Activated naive CD4-positive, alpha-beta T cell treated with anti-CD3 and anti-CD28 coated beads for 36 hours (primary cell): ENCODE measurements around the gene ARMC10. TPM values are rescaled to one million over a fixed set of nuclear protein-coding genes. Genes with fewer than 3 reads are reported as not detected.

Experiments used
- CTCF ChIA-PET: fragments of 350-600 bp; sonication (Branson Sonifier 250); formaldehyde crosslinking; loops from one replicate; lab custom pipeline; 2021; ENCODE audit warnings: antibody characterized with exemption; lab: Charles Lee
- DNase-seq: peaks from one replicate; pipeline ENCODE4 v3.0.0-alpha.2; 2020
- H3K27ac Mint-ChIP-seq: one replicate; pipeline ENCODE4 v1.8.0; 2021; ENCODE audit warnings: mild to moderate bottlenecking, mixed read lengths
- H3K27me3 Mint-ChIP-seq: one replicate; pipeline ENCODE4 v1.8.0; 2021; ENCODE audit warnings: low read depth, mixed read lengths
- H3K36me3 Mint-ChIP-seq: one replicate; pipeline ENCODE4 v1.8.0; 2021; ENCODE audit warnings: low read depth, mixed read lengths
- H3K4me1 Mint-ChIP-seq: one replicate; pipeline ENCODE4 v1.8.0; 2021; ENCODE audit warnings: low read depth, mixed read lengths
- H3K4me3 Mint-ChIP-seq: one replicate; pipeline ENCODE4 v1.8.0; 2021; ENCODE audit warnings: mild to moderate bottlenecking, moderate library complexity, mixed read lengths
- H3K9me3 Mint-ChIP-seq: one replicate; pipeline ENCODE4 v1.8.0; 2021; ENCODE audit warnings: mixed read lengths
- intact Hi-C: fragments of 100-400 bp; cut with micrococcal nuclease; formaldehyde crosslinking; loops from one replicate; pipeline ENCODE4 v1.15.1; 2023
- total RNA-seq, 2 experiments: library from RNA; stranded (reverse); gene quantifications; one replicate each; pipeline ENCODE4 v1.2.3, GENCODE V29; 2021

The ARMC10 gene
- total RNA-seq, 2 experiments from 2014 or later: 46.6 to 50.5 TPM

- H3K27ac Mint-ChIP-seq: no peak overlapping the region
- no peak overlapping the region for H3K4me3 Mint-ChIP-seq
- no peaks in the 10 kb centered on the region for H3K4me1 Mint-ChIP-seq
- peaks cover 50% of the 10 kb centered on the region for H3K36me3 Mint-ChIP-seq
- H3K9me3 Mint-ChIP-seq: peaks cover 12% of the 10 kb centered on the region
- no peak for DNase-seq
- CTCF ChIA-PET: no interaction called here
- intact Hi-C loops: no loop called here
- H3K27me3 Mint-ChIP-seq: no peaks in the 10 kb centered on the region
These were observed 39.7 kb downstream of the ARMC10 start for GRCh38 chr7:103114576-103115008.

- Mint-ChIP-seq H3K36me3 (peaks cover 43% of the 10 kb centered on the region), H3K4me1 (no peaks in the 10 kb centered on the region), H3K27me3 (no peaks in the 10 kb centered on the region), H3K4me3 (no peak overlapping the region), H3K27ac (no peak overlapping the region), H3K9me3 (peaks cover 1% of the 10 kb centered on the region)
- CTCF ChIA-PET: no interaction called here
- intact Hi-C loops: no loop called here
- DNase-seq: no peak
These were observed 40.8 kb downstream of the ARMC10 start for GRCh38 chr7:103115771-103116170.

- DNase-seq: no peak
- CTCF ChIA-PET: no interaction called here
- no peak overlapping the region for H3K27ac Mint-ChIP-seq
These were observed 41.6 kb downstream of the ARMC10 start for GRCh38 chr7:103116511-103116910.

GRCh38 chr7:103116991-103117390, 42.1 kb downstream of the ARMC10 start:
- CTCF ChIA-PET: no interaction called here

More at GRCh38 chr7:103116511-103116910, 41.6 kb downstream of the ARMC10 start:
- H3K9me3 Mint-ChIP-seq: no peaks in the 10 kb centered on the region
- no peaks in the 10 kb centered on the region for H3K27me3 Mint-ChIP-seq
- H3K4me3 Mint-ChIP-seq: no peak overlapping the region
- peaks cover 36% of the 10 kb centered on the region for H3K36me3 Mint-ChIP-seq
- intact Hi-C loops: no loop called here
- H3K4me1 Mint-ChIP-seq: no peaks in the 10 kb centered on the region

GRCh38 chr7:103117465-103117864, 42.5 kb downstream of the ARMC10 start:
- DNase-seq: no peak
- Mint-ChIP-seq H3K27me3 (no peaks in the 10 kb centered on the region), H3K27ac (no peak overlapping the region), H3K9me3 (no peaks in the 10 kb centered on the region), H3K4me3 (no peak overlapping the region), H3K36me3 (peaks cover 34% of the 10 kb centered on the region), H3K4me1 (no peaks in the 10 kb centered on the region)
- intact Hi-C loops: no loop called here
- CTCF ChIA-PET: no interaction called here

More at GRCh38 chr7:103116991-103117390, 42.1 kb downstream of the ARMC10 start:
- intact Hi-C loops: no loop called here
- Mint-ChIP-seq H3K4me1 (no peaks in the 10 kb centered on the region), H3K27ac (no peak overlapping the region), H3K4me3 (no peak overlapping the region), H3K9me3 (no peaks in the 10 kb centered on the region), H3K36me3 (peaks cover 36% of the 10 kb centered on the region), H3K27me3 (no peaks in the 10 kb centered on the region)
- DNase-seq: no peak

GRCh38 chr7:103119791-103120291, 44.9 kb downstream of the ARMC10 start:
- peaks cover 21% of the 10 kb centered on the region for H3K36me3 Mint-ChIP-seq
- CTCF ChIA-PET: interaction anchor here (0.6 to 0.7 kb wide), 3 partner anchors 18 to 273 kb away, joined by 3 to 5 read pairs (median 4); no protein-coding TSS in a partner anchor

GRCh38 chr7:103120362-103120761, 45.4 kb downstream of the ARMC10 start:
- CTCF ChIA-PET: interaction anchor here (0.6 to 1.0 kb wide), 4 partner anchors 14 to 273 kb away, joined by 3 to 5 read pairs (median 4); no protein-coding TSS in a partner anchor
- Mint-ChIP-seq H3K4me1 (no peaks in the 10 kb centered on the region), H3K27ac (no peak overlapping the region), H3K9me3 (no peaks in the 10 kb centered on the region), H3K4me3 (no peak overlapping the region), H3K27me3 (no peaks in the 10 kb centered on the region), H3K36me3 (peaks cover 18% of the 10 kb centered on the region)
- intact Hi-C loops: no loop called here
- DNase-seq: no peak

More at GRCh38 chr7:103119791-103120291, 44.9 kb downstream of the ARMC10 start:
- Mint-ChIP-seq H3K27ac (no peak overlapping the region), H3K4me1 (no peaks in the 10 kb centered on the region), H3K9me3 (no peaks in the 10 kb centered on the region), H3K27me3 (no peaks in the 10 kb centered on the region), H3K4me3 (no peak overlapping the region)
- DNase-seq: no peak
- intact Hi-C loops: no loop called here

- DNase-seq: no peak
- Mint-ChIP-seq H3K36me3 (peaks cover 24% of the 10 kb centered on the region), H3K27me3 (no peaks in the 10 kb centered on the region), H3K4me3 (no peak overlapping the region), H3K27ac (no peak overlapping the region), H3K9me3 (no peaks in the 10 kb centered on the region), H3K4me1 (no peaks in the 10 kb centered on the region)
- intact Hi-C loops: no loop called here
- CTCF ChIA-PET: no interaction called here
These were observed 46.7 kb downstream of the ARMC10 start for GRCh38 chr7:103121641-103122040.

- CTCF ChIA-PET: no interaction called here
- H3K27me3 Mint-ChIP-seq: no peaks in the 10 kb centered on the region
- no peak overlapping the region for H3K4me3 Mint-ChIP-seq
- DNase-seq: no peak
- H3K9me3 Mint-ChIP-seq: no peaks in the 10 kb centered on the region
- H3K27ac Mint-ChIP-seq: no peak overlapping the region
- no peaks in the 10 kb centered on the region for H3K4me1 Mint-ChIP-seq
- H3K36me3 Mint-ChIP-seq: peaks cover 36% of the 10 kb centered on the region
- intact Hi-C loops: no loop called here
These were observed 48.6 kb downstream of the ARMC10 start for GRCh38 chr7:103123529-103123928.

GRCh38 chr7:103124429-103124979, 49.6 kb downstream of the ARMC10 start:
- Mint-ChIP-seq H3K4me3 (no peak overlapping the region), H3K27ac (no peak overlapping the region), H3K4me1 (no peaks in the 10 kb centered on the region), H3K36me3 (peaks cover 35% of the 10 kb centered on the region), H3K9me3 (no peaks in the 10 kb centered on the region), H3K27me3 (no peaks in the 10 kb centered on the region)
- CTCF ChIA-PET: interaction anchor here (0.5 kb wide), 1 partner anchor 63 kb away, joined by 3 read pairs; no protein-coding TSS in a partner anchor
- DNase-seq: no peak
- intact Hi-C loops: no loop called here

- H3K27ac Mint-ChIP-seq: no peak overlapping the region
- intact Hi-C loops: no loop called here
- H3K4me3 Mint-ChIP-seq: no peak overlapping the region
- no peaks in the 10 kb centered on the region for H3K27me3 Mint-ChIP-seq
- H3K9me3 Mint-ChIP-seq: no peaks in the 10 kb centered on the region
- CTCF ChIA-PET: no interaction called here
- H3K36me3 Mint-ChIP-seq: peaks cover 26% of the 10 kb centered on the region
- peaks cover 2% of the 10 kb centered on the region for H3K4me1 Mint-ChIP-seq
- DNase-seq: no peak
These were observed 52.1 kb downstream of the ARMC10 start for GRCh38 chr7:103127006-103127405.

- intact Hi-C loops: no loop called here
- DNase-seq: no peak
- no peak overlapping the region for H3K27ac Mint-ChIP-seq
- H3K9me3 Mint-ChIP-seq: no peaks in the 10 kb centered on the region
- no peaks in the 10 kb centered on the region for H3K27me3 Mint-ChIP-seq
- no peak overlapping the region for H3K4me3 Mint-ChIP-seq
- H3K4me1 Mint-ChIP-seq: peaks cover 10% of the 10 kb centered on the region
- H3K36me3 Mint-ChIP-seq: peaks cover 20% of the 10 kb centered on the region
- CTCF ChIA-PET: interaction anchor here (0.6 kb wide), 1 partner anchor 283 kb away, joined by 3 read pairs; no protein-coding TSS in a partner anchor
These were observed 55.0 kb downstream of the ARMC10 start for GRCh38 chr7:103129702-103130549.
